Measurements from ENCODE around the gene PRUNE1.

GRCh38 chr1:151054971-151055547 is 46.8 kb downstream of the PRUNE1 start:
- TF ChIP-seq CTCF (IDR thresholded peaks at IDR 0.05 in 4 of 5, conservative IDR thresholded peaks at IDR 0.05 in 1 of 5) (no peak), POLR2A (IDR thresholded peaks at IDR 0.05) (no peak)

All from gastrocnemius medialis (tissue), 4 donors.